ENCODE results near the gene FTH1.

- no peak for TF ChIP-seq POLR2A (IDR thresholded peaks at IDR 0.05; ENCODE audit: low read length)
- no peak for TF ChIP-seq GATA1 (IDR thresholded peaks at IDR 0.05; ENCODE audit: low read depth, low read length)
Observed at GRCh38 chr11:61954106-61954850, 13.2 kb downstream of the FTH1 start.
